Endothelial cell of umbilical vein (primary cell): Measurements from ENCODE around the gene NCSTN. TPM values are rescaled to one million over a fixed set of nuclear protein-coding genes. Genes with fewer than 3 reads are reported as not detected.

Experiments
- BruUV-seq: library from RNA; stranded (reverse); fragments of 400-500 nt; replicated peaks from 2 replicates; lab custom pipeline; 2021; lab: Mats Ljungman, UMichigan
- CTCF ChIA-PET: fragments of 300-600, 350-600 bp; sonication (Branson Sonifier 250); formaldehyde crosslinking; loops from one replicate; lab custom pipeline; 2021; ENCODE audit warnings: antibody characterized with exemption, inconsistent platforms; lab: Charles Lee
- POLR2A ChIA-PET: fragments of 300-600, 350-600 bp; sonication (Branson Sonifier 250); formaldehyde crosslinking; loops from one replicate; lab custom pipeline; 2021; ENCODE audit warnings: antibody characterized with exemption, inconsistent platforms; lab: Charles Lee
- DNase-seq: peaks from one replicate; pipeline ENCODE4 v3.0.0-alpha.2; 2011; ENCODE audit warnings: low read depth, low spot score
- FAIRE-seq: peaks from 2 replicates; lab custom pipeline; 2011; peaks lifted over from hg19 to GRCh38; lab: Jason Lieb, UNC
- H2AFZ ChIP-seq: 2 replicates; pipeline ENCODE4 v1.6.0; 2012; ENCODE audit warnings: low read depth, low read length, control low read depth, inconsistent platforms
- H3K27ac ChIP-seq: 2 replicates; pipeline ENCODE4 v1.5.1; 2011; ENCODE audit warnings: low read depth, mild to moderate bottlenecking, control low read depth, low read length, moderate library complexity; ENCODE audit not compliant: insufficient read depth
- H3K27me3 ChIP-seq, 2 experiments: 2 replicates each; pipeline versions ENCODE4 v1.6.0 to v1.6.1; 2011; ENCODE audit warnings: low read length in 2 of 2, mixed read lengths in 1 of 2; ENCODE audit not compliant: control insufficient read depth in 2 of 2, insufficient read depth in 2 of 2
- H3K36me3 ChIP-seq, 2 experiments: 2 replicates in 1 of 2; 3 replicates in 1 of 2; pipeline ENCODE4 v1.5.1; 2011; ENCODE audit warnings: low read length in 2 of 2, mild to moderate bottlenecking in 1 of 2, moderate library complexity in 1 of 2; ENCODE audit not compliant: control insufficient read depth in 2 of 2, insufficient read depth in 2 of 2; ENCODE audit errors: extremely low read depth in 1 of 2
- H3K4me1 ChIP-seq: 3 replicates; pipeline ENCODE4 v1.5.1; 2011; ENCODE audit warnings: mild to moderate bottlenecking, low read length; ENCODE audit not compliant: control insufficient read depth, insufficient read depth; ENCODE audit errors: extremely low read depth
- H3K4me2 ChIP-seq: 2 replicates; pipeline ENCODE4 v1.6.1; 2011; ENCODE audit warnings: low read length, control low read depth, mixed read lengths; ENCODE audit not compliant: insufficient read depth
- H3K4me3 ChIP-seq, 3 experiments: fragments of 200-600 bp in 1 of 3; sonication (generic), shearing (Covaris generic) in 1 of 3; replicated peaks in 1 of 3; 2 replicates each; pipeline ENCODE4 v1.5.1; 2011 to 2016; ENCODE audit warnings: control low read depth in 3 of 3, low read length in 3 of 3, mild to moderate bottlenecking in 2 of 3, inconsistent platforms in 1 of 3, low read depth in 1 of 3, moderate library complexity in 1 of 3; ENCODE audit not compliant: insufficient read depth in 1 of 3
- H3K79me2 ChIP-seq: 2 replicates; pipeline ENCODE4 v1.6.0; 2012; ENCODE audit warnings: low read length, inconsistent platforms; ENCODE audit not compliant: control insufficient read depth, insufficient read depth
- H3K9ac ChIP-seq: replicated peaks from 2 replicates; pipeline ENCODE3; 2011; ENCODE audit warnings: low read length, control low read depth; ENCODE audit not compliant: insufficient read depth; ENCODE audit errors: extremely low read depth
- H3K9me1 ChIP-seq: replicated peaks from 3 replicates; pipeline ENCODE4 v1.6.0; 2011; ENCODE audit warnings: mild to moderate bottlenecking, low read length; ENCODE audit not compliant: control insufficient read depth, insufficient read depth; ENCODE audit errors: extremely low read depth
- H3K9me3 ChIP-seq: replicated peaks from 2 replicates; pipeline ENCODE4 v1.5.1; 2012; ENCODE audit warnings: low read length, inconsistent platforms; ENCODE audit not compliant: control insufficient read depth, insufficient read depth
- H4K20me1 ChIP-seq: replicated peaks from 2 replicates; pipeline ENCODE3; 2011; ENCODE audit warnings: mild to moderate bottlenecking, low read length; ENCODE audit not compliant: control insufficient read depth, insufficient read depth; ENCODE audit errors: extremely low read depth
- EZH2 ChIP-seq: IDR thresholded peaks from 2 replicates; pipeline ENCODE4 v1.6.1; 2012; ENCODE audit warnings: borderline replicate concordance, low read depth, mild to moderate bottlenecking, moderate library complexity, low read length, inconsistent platforms; ENCODE audit not compliant: severe bottlenecking
- GATA2 ChIP-seq: IDR thresholded peaks from 2 replicates; pipeline ENCODE4 v1.7.0; 2011; ENCODE audit warnings: low read depth, mild to moderate bottlenecking, moderate library complexity, mixed read lengths, low read length; ENCODE audit not compliant: insufficient read length, insufficient read depth
- JUN ChIP-seq: IDR thresholded peaks from 2 replicates; pipeline ENCODE4 v1.6.1; 2011; ENCODE audit warnings: borderline replicate concordance, low read depth; ENCODE audit not compliant: insufficient read length, insufficient read depth
- MYC ChIP-seq: IDR thresholded peaks from one replicate; pipeline ENCODE4 v1.6.1; 2011; ENCODE audit warnings: mild to moderate bottlenecking, low read depth, low read length
- POLR2A ChIP-seq: IDR thresholded peaks from 2 replicates; pipeline ENCODE4 v1.6.1; 2012; ENCODE audit warnings: low read depth, mild to moderate bottlenecking, control low read depth, low read length
- POLR2AphosphoS5 ChIP-seq: IDR thresholded peaks from 2 replicates; pipeline ENCODE4 v1.6.1; 2012; ENCODE audit warnings: low read depth, mild to moderate bottlenecking, control low read depth, low read length, moderate library complexity; ENCODE audit not compliant: insufficient read depth
- dilution Hi-C: fragments of 300-500 bp; cut with MboI; formaldehyde crosslinking; loops from one replicate; pipeline ENCODE4 v1.15.0; 2019; ENCODE audit warnings: low sequenced_read_pairs; ENCODE audit not compliant: extremely low pct_ligation_motif_present
- intact Hi-C: fragments of 100-400 bp; cut with micrococcal nuclease; formaldehyde crosslinking; loops from one replicate; pipeline ENCODE4 v1.10.0; 2022
- polyA plus RNA-seq, 4 experiments: library from polyadenylated mRNA; depleted of rRNA in 3 of 4; stranded (reverse) in 3 of 4; unstranded in 1 of 4; fragments of >200 nt; gene quantifications; 2 replicates each; pipeline versions ENCODE4 v1.2.1 to v1.2.3, GENCODE V29; 2011 to 2012; ENCODE audit warnings: missing spikeins in 1 of 4
- total RNA-seq: library from RNA; stranded (reverse); gene quantifications from 2 replicates; pipeline ENCODE4 v1.2.3, GENCODE V29; 2021
- TF ChIP-seq, protein P1 (sequence below), 2 donors: IDR thresholded peaks; 1 replicate in 1 of 2; 2 replicates in 1 of 2; pipeline ENCODE4 v1.5.1; 2011; ENCODE audit warnings: low read length in 2 of 2, mild to moderate bottlenecking in 2 of 2, moderate library complexity in 2 of 2, control low read depth in 1 of 2, inconsistent platforms in 1 of 2, low read depth in 1 of 2; ENCODE audit not compliant: insufficient read depth in 1 of 2; ENCODE audit errors: extremely low read depth in 1 of 2
- TF ChIP-seq, protein P2 (sequence below): IDR thresholded peaks from 2 replicates; pipeline ENCODE4 v1.6.1; 2011; ENCODE audit not compliant: insufficient read depth, insufficient read length

The NCSTN gene
- total and polyA plus RNA-seq, 2 donors (not counting 3 experiments of a cell fraction or from before 2014, with no cell fraction given) = 92.5 to 199 TPM

DNA sequence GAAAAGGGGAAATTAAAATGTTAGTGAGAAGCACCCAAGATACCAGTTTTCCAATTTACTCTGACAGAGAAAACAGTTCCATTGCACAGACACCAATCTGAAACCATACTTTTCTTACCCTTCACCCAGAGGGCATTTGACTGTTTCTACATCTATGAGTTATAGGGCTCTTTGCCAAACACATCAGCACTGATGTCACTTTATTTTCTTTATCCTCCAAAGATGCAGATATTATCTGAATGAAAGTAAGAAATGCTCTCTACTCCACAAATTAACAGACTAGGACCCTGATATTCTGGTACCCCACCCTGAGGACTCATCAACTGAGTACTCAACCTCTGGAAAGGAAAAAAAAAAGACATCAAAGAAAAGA lies 34.0 kb upstream of the NCSTN start:
- Histone ChIP-seq H3K4me2 (no peak overlapping the region), H3K36me3 (peaks cover 47 to 51% of the 10 kb centered on the region in 2 experiments), H3K9me1 (no peaks in the 10 kb centered on the region), H3K4me1 (no peaks in the 10 kb centered on the region), H3K9me3 (no peaks in the 10 kb centered on the region), H3K9ac (no peak overlapping the region), H2AFZ (no peak overlapping the region), H4K20me1 (no peaks in the 10 kb centered on the region), H3K79me2 (no peaks in the 10 kb centered on the region), H3K4me3 (no peak overlapping the region), H3K27ac (no peak overlapping the region), H3K27me3 (no peaks in the 10 kb centered on the region)
- DNase-seq = no peak
- ChIA-PET CTCF (interaction anchor here (0.8 to 2.6 kb wide), 3 partner anchors 15 to 116 kb away, joined by 3 to 13 read pairs (median 5); no protein-coding TSS in a partner anchor), POLR2A (no interaction called here)
- dilution Hi-C loops = no loop called here
- intact Hi-C loops = loop anchor here (5.0 kb wide), 1 partner anchor 33 kb away; the partner anchor contains the start of genes COPA and NCSTN
- no peak for TF ChIP-seq GATA2
- TF ChIP-seq MYC = no peak
- no peak for TF ChIP-seq POLR2AphosphoS5
- TF ChIP-seq JUN = no peak
- TF ChIP-seq EZH2 = no peak
- TF ChIP-seq POLR2A = no peak
- TF ChIP-seq, protein P1, sequence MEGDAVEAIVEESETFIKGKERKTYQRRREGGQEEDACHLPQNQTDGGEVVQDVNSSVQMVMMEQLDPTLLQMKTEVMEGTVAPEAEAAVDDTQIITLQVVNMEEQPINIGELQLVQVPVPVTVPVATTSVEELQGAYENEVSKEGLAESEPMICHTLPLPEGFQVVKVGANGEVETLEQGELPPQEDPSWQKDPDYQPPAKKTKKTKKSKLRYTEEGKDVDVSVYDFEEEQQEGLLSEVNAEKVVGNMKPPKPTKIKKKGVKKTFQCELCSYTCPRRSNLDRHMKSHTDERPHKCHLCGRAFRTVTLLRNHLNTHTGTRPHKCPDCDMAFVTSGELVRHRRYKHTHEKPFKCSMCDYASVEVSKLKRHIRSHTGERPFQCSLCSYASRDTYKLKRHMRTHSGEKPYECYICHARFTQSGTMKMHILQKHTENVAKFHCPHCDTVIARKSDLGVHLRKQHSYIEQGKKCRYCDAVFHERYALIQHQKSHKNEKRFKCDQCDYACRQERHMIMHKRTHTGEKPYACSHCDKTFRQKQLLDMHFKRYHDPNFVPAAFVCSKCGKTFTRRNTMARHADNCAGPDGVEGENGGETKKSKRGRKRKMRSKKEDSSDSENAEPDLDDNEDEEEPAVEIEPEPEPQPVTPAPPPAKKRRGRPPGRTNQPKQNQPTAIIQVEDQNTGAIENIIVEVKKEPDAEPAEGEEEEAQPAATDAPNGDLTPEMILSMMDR (IDR thresholded peaks at IDR 0.05; ENCODE audit: extremely low read depth in 1 of 2, insufficient read depth in 1 of 2, low read depth in 1 of 2, low read length in 2 of 2) = no peak
- TF ChIP-seq, protein P2, sequence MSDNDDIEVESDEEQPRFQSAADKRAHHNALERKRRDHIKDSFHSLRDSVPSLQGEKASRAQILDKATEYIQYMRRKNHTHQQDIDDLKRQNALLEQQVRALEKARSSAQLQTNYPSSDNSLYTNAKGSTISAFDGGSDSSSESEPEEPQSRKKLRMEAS = no peak
- no peak for FAIRE-seq
- BruUV-seq = no TSS peak
